ENCODE results near the gene PCSK5.

DNA sequence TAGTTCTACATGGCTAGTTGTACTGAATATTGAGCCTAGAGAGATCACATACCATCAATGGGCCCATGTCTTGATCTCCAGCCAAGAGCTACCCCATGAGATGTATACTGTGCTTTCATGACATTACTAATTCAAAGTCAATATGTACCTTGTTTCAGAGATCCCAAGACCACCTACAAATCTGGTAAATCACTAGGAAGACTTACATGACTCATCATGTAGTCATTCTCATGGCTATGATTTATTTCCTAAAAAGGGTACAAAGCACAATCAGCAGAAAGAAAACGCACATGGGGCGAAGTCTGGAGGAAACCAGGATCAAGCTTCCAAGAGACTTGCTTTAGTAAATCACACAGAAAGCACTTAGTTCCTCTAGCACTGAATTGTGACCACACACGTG is 103.0 kb downstream of the PCSK5 start:
- TF ChIP-seq, protein P1, sequence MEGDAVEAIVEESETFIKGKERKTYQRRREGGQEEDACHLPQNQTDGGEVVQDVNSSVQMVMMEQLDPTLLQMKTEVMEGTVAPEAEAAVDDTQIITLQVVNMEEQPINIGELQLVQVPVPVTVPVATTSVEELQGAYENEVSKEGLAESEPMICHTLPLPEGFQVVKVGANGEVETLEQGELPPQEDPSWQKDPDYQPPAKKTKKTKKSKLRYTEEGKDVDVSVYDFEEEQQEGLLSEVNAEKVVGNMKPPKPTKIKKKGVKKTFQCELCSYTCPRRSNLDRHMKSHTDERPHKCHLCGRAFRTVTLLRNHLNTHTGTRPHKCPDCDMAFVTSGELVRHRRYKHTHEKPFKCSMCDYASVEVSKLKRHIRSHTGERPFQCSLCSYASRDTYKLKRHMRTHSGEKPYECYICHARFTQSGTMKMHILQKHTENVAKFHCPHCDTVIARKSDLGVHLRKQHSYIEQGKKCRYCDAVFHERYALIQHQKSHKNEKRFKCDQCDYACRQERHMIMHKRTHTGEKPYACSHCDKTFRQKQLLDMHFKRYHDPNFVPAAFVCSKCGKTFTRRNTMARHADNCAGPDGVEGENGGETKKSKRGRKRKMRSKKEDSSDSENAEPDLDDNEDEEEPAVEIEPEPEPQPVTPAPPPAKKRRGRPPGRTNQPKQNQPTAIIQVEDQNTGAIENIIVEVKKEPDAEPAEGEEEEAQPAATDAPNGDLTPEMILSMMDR (IDR thresholded peaks at IDR 0.05) = no peak
- TF ChIP-seq POLR2A (IDR thresholded peaks at IDR 0.05) = no peak

Measured in right lobe of liver (tissue), 4 donors.